Right lobe of liver (tissue), 4 donors: Measurements from ENCODE around the gene GLIPR1L1.

Source experiments
- POLR2A ChIP-seq: fragments of 450-650 bp; IDR thresholded peaks from one replicate; pipeline ENCODE4 v1.6.1; 2017; ENCODE audit warnings: antibody characterized with exemption, mild to moderate bottlenecking
- TF ChIP-seq, protein P1 (sequence below), 4 donors: fragments of 200-600 bp in 3 of 4; fragments of 450-650 bp in 1 of 4; IDR thresholded peaks; one replicate each; pipeline versions ENCODE4 v1.5.1 to v1.8.0; 2016 to 2022; ENCODE audit warnings: antibody characterized with exemption in 4 of 4, mild to moderate bottlenecking in 2 of 4
- donor health status: DM: no; HTN: no; CAD: no.
- donor health status: DM: no; HTN: no; CAD: no.
- donor health status: DM: no; HTN: yes; CAD: no.

DNA sequence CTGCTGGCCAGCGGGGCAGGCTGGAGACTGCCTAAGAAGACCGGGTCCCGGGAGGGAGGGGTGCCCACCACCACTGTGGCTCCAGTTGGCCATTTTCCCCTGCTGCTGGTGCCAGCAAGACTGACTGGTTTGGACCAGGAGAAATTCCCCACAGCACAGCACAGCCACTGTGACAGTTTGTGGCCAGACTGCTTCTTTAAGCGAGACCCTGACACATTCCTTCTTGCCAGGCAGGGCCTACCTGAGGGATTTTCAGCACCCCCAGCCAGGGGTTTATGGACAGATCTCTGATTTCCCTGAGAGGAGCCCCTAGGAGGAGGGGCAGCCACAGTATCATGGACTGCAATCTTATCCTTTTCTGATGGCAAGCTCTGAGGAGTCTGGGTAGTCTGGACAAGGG, 15.5 kb downstream of the GLIPR1L1 start:
- TF ChIP-seq POLR2A = no peak
- TF ChIP-seq, protein P1, sequence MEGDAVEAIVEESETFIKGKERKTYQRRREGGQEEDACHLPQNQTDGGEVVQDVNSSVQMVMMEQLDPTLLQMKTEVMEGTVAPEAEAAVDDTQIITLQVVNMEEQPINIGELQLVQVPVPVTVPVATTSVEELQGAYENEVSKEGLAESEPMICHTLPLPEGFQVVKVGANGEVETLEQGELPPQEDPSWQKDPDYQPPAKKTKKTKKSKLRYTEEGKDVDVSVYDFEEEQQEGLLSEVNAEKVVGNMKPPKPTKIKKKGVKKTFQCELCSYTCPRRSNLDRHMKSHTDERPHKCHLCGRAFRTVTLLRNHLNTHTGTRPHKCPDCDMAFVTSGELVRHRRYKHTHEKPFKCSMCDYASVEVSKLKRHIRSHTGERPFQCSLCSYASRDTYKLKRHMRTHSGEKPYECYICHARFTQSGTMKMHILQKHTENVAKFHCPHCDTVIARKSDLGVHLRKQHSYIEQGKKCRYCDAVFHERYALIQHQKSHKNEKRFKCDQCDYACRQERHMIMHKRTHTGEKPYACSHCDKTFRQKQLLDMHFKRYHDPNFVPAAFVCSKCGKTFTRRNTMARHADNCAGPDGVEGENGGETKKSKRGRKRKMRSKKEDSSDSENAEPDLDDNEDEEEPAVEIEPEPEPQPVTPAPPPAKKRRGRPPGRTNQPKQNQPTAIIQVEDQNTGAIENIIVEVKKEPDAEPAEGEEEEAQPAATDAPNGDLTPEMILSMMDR (IDR thresholded peaks at IDR 0.05) = no peak
